Fibroblast of lung (primary cell): ENCODE measurements around the gene HSPA12B. TPM values are rescaled to one million over a fixed set of nuclear protein-coding genes. Genes with fewer than 3 reads are reported as not detected.

Source experiments
- DNase-seq, 2 donors: peaks; one replicate each; pipeline versions ENCODE4 v3.0.0 to v3.0.0-alpha.2; 2010; ENCODE audit warnings: low read depth in 2 of 2
- H2AFZ ChIP-seq: 2 replicates; pipeline ENCODE4 v1.5.1; 2012; ENCODE audit warnings: low read length, control low read depth, inconsistent platforms
- H3K27ac ChIP-seq: 2 replicates; pipeline ENCODE4 v1.5.1; 2011; ENCODE audit warnings: low read length, control low read depth; ENCODE audit not compliant: insufficient read depth
- H3K27me3 ChIP-seq: 2 replicates; pipeline ENCODE4 v1.5.1; 2011; ENCODE audit warnings: mild to moderate bottlenecking, low read length; ENCODE audit not compliant: control insufficient read depth, insufficient read depth
- H3K36me3 ChIP-seq: 2 replicates; pipeline ENCODE4 v1.5.1; 2011; ENCODE audit warnings: low read length; ENCODE audit not compliant: control insufficient read depth, insufficient read depth
- H3K4me1 ChIP-seq: 2 replicates; pipeline ENCODE4 v1.5.1; 2011; ENCODE audit warnings: low read length; ENCODE audit not compliant: control insufficient read depth, insufficient read depth; ENCODE audit errors: extremely low read depth
- H3K4me2 ChIP-seq: 2 replicates; pipeline ENCODE4 v1.5.1; 2011; ENCODE audit warnings: low read length, control low read depth; ENCODE audit not compliant: insufficient read depth; ENCODE audit errors: extremely low read depth
- H3K4me3 ChIP-seq, 4 experiments: fragments of 200-600 bp in 1 of 4; sonication (generic) in 1 of 4; replicated peaks in 1 of 4; 2 replicates each; pipeline ENCODE4 v1.5.1; 2011 to 2016; ENCODE audit warnings: low read length in 4 of 4, low read depth in 3 of 4, mild to moderate bottlenecking in 3 of 4, control low read depth in 2 of 4, inconsistent platforms in 1 of 4, mixed read lengths in 1 of 4; ENCODE audit not compliant: insufficient read depth in 1 of 4; ENCODE audit errors: control extremely low read depth in 1 of 4
- H3K79me2 ChIP-seq: 2 replicates; pipeline ENCODE4 v1.5.1; 2012; ENCODE audit warnings: mild to moderate bottlenecking, low read length, inconsistent platforms; ENCODE audit not compliant: control insufficient read depth, insufficient read depth
- H3K9ac ChIP-seq: 2 replicates; pipeline ENCODE4 v1.5.1; 2011; ENCODE audit warnings: mild to moderate bottlenecking, low read length, control low read depth; ENCODE audit not compliant: insufficient read depth
- H3K9me3 ChIP-seq: 2 replicates; pipeline ENCODE4 v1.5.1; 2012; ENCODE audit warnings: low read depth, low read length; ENCODE audit not compliant: control insufficient read depth, insufficient read depth
- H4K20me1 ChIP-seq: 2 replicates; pipeline ENCODE4 v1.5.1; 2011; ENCODE audit warnings: low read length; ENCODE audit not compliant: control insufficient read depth, insufficient read depth; ENCODE audit errors: extremely low read depth
- CTCF ChIP-seq, 2 donors: IDR thresholded peaks in 1 of 2; conservative IDR thresholded peaks in 1 of 2; 1 replicate in 1 of 2; 2 replicates in 1 of 2; pipeline ENCODE4 v1.5.1; 2011 to 2012; ENCODE audit warnings: low read length in 2 of 2, control low read depth in 1 of 2, inconsistent platforms in 1 of 2, low read depth in 1 of 2, mild to moderate bottlenecking in 1 of 2
- EZH2 ChIP-seq: IDR thresholded peaks from 2 replicates; pipeline ENCODE4 v1.5.1; 2012; ENCODE audit warnings: low read length, control low read depth, mild to moderate bottlenecking; ENCODE audit errors: missing control alignments
- polyA plus RNA-seq, 2 donors: library from polyadenylated mRNA; depleted of rRNA in 1 of 2; stranded (reverse) in 1 of 2; unstranded in 1 of 2; fragments of >200 nt; gene quantifications; 2 replicates each; pipeline ENCODE4 v1.2.1, GENCODE V29; 2011 to 2012; ENCODE audit warnings: missing spikeins in 1 of 2
- total RNA-seq: library from RNA; depleted of rRNA; stranded (reverse); fragments of >200 nt; gene quantifications from 2 replicates; pipeline ENCODE4 v1.2.1, GENCODE V29; 2014

Gene HSPA12B
- total and polyA plus RNA-seq, 2 donors (not counting 1 experiment from before 2014, with no cell fraction given) = 0.02 to 0.17 TPM

GRCh38 chr20:3734111-3734843, 1.8 kb downstream of the HSPA12B start:
- H3K9me3 ChIP-seq = no peaks in the 10 kb centered on the region
- H3K79me2 ChIP-seq = no peaks in the 10 kb centered on the region
- H3K9ac ChIP-seq = no peak overlapping the region
- no peaks in the 10 kb centered on the region for H3K36me3 ChIP-seq
- no peak overlapping the region for H3K4me2 ChIP-seq
- no peak overlapping the region for H3K27ac ChIP-seq
- no peaks in the 10 kb centered on the region for H4K20me1 ChIP-seq
- no peak for DNase-seq
- H3K4me1 ChIP-seq = no peaks in the 10 kb centered on the region
- no peak overlapping the region for H2AFZ ChIP-seq
- H3K27me3 ChIP-seq = peaks cover 14% of the 10 kb centered on the region
- TF ChIP-seq CTCF (conservative IDR thresholded peaks at IDR 0.05 in 1 of 2, IDR thresholded peaks at IDR 0.05 in 1 of 2; ENCODE audit: low read depth in 1 of 2, low read length in 2 of 2) (no peak), EZH2 (no peak)
- H3K4me3 ChIP-seq = no peak overlapping the region

- H3K4me1 ChIP-seq = no peaks in the 10 kb centered on the region
- no peaks in the 10 kb centered on the region for H3K9me3 ChIP-seq
- DNase-seq = no peak
- H2AFZ ChIP-seq = no peak overlapping the region
- no peaks in the 10 kb centered on the region for H4K20me1 ChIP-seq
- H3K27me3 ChIP-seq = peaks cover 12% of the 10 kb centered on the region
- H3K79me2 ChIP-seq = no peaks in the 10 kb centered on the region
- H3K9ac ChIP-seq = no peak overlapping the region
- no peak overlapping the region for H3K4me2 ChIP-seq
- TF ChIP-seq EZH2 (no peak), CTCF (conservative IDR thresholded peaks at IDR 0.05 in 1 of 2, IDR thresholded peaks at IDR 0.05 in 1 of 2; ENCODE audit: low read depth in 1 of 2, low read length in 2 of 2) (no peak)
- no peak overlapping the region for H3K4me3 ChIP-seq
- no peak overlapping the region for H3K27ac ChIP-seq
- H3K36me3 ChIP-seq = no peaks in the 10 kb centered on the region
Measured at GRCh38 chr20:3735768-3736167, 3.3 kb downstream of the HSPA12B start.

- Histone ChIP-seq H4K20me1 (no peaks in the 10 kb centered on the region), H3K9ac (no peak overlapping the region), H3K9me3 (no peaks in the 10 kb centered on the region), H3K4me2 (no peak overlapping the region), H3K27ac (no peak overlapping the region), H3K36me3 (no peaks in the 10 kb centered on the region), H3K27me3 (no peaks in the 10 kb centered on the region), H3K4me1 (no peaks in the 10 kb centered on the region), H3K4me3 (no peak overlapping the region), H2AFZ (no peak overlapping the region), H3K79me2 (no peaks in the 10 kb centered on the region)
- no peak for DNase-seq
- no peak for TF ChIP-seq CTCF (conservative IDR thresholded peaks at IDR 0.05 in 1 of 2, IDR thresholded peaks at IDR 0.05 in 1 of 2; ENCODE audit: low read depth in 1 of 2, low read length in 2 of 2)
Measured at GRCh38 chr20:3738111-3739053, 5.9 kb downstream of the HSPA12B start.
